SU-DHL-6 (cell line): ENCODE measurements around the gene GPRASP3.

ENCODE experiments used
- EZH2phosphoT487 ChIP-seq: fragments of 200-600 bp; sonication (generic), shearing (Covaris generic); conservative IDR thresholded peaks from 2 replicates; pipeline ENCODE4 v1.6.1; 2018; ENCODE audit warnings: mild to moderate bottlenecking, antibody characterized with exemption, low read length, moderate library complexity, mixed read lengths
- TF ChIP-seq, protein P1 (sequence below): fragments of 200-600 bp; sonication (generic); IDR thresholded peaks from one replicate; pipeline ENCODE4 v1.5.1; 2017; ENCODE audit warnings: antibody characterized with exemption, mild to moderate bottlenecking, low read length, moderate library complexity; ENCODE audit not compliant: insufficient read depth, poor library complexity, severe bottlenecking

DNA sequence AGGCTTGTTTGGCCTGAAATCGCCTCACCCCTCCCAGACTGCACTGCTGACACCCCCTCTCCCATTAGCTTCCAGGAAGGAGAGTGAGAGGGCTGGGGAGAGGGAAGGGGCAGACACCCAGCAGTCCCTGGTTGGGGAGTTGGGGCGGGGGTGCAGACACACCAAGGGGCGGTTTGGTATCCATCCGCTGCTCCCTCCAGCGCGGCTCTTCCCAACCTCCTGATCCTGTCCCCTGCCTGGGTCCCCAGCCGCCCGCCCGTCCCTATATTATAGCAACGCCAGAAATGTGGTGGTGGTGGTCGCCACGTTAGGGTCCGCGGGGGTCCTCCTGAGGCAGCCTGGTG, 24.9 kb downstream of the GPRASP3 start:
- TF ChIP-seq, protein P1, sequence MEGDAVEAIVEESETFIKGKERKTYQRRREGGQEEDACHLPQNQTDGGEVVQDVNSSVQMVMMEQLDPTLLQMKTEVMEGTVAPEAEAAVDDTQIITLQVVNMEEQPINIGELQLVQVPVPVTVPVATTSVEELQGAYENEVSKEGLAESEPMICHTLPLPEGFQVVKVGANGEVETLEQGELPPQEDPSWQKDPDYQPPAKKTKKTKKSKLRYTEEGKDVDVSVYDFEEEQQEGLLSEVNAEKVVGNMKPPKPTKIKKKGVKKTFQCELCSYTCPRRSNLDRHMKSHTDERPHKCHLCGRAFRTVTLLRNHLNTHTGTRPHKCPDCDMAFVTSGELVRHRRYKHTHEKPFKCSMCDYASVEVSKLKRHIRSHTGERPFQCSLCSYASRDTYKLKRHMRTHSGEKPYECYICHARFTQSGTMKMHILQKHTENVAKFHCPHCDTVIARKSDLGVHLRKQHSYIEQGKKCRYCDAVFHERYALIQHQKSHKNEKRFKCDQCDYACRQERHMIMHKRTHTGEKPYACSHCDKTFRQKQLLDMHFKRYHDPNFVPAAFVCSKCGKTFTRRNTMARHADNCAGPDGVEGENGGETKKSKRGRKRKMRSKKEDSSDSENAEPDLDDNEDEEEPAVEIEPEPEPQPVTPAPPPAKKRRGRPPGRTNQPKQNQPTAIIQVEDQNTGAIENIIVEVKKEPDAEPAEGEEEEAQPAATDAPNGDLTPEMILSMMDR = no peak
- TF ChIP-seq EZH2phosphoT487 = no peak
